RPMI7951 (cell line): ENCODE results near the gene CTDNEP1. TPM values are rescaled to one million over a fixed set of nuclear protein-coding genes. Genes with fewer than 3 reads are reported as not detected.
"Not testable (repeated sequence)": the region's sequence is repeated elsewhere in the genome, so short reads cannot be mapped to it uniquely, and the experiment has no call there.

Experiments used
- DNase-seq: peaks from one replicate; pipeline ENCODE4 v3.0.0-alpha.2; 2012; ENCODE audit warnings: low read depth
- total RNA-seq: library from RNA; depleted of rRNA; stranded (reverse); fragments of >200 nt; shearing (Covaris generic); gene quantifications from 2 replicates; pipeline ENCODE4 v1.2.3, GENCODE V29; 2014

CTDNEP1 gene
- total RNA-seq, 1 experiment from 2014 or later, result 38.0 TPM

- DNase-seq, result no peak
These were observed 2.7 kb downstream of the CTDNEP1 start for GRCh38 chr17:7248796-7249195.

GRCh38 chr17:7246779-7247178, 4.8 kb downstream of the CTDNEP1 start:
- no peak for DNase-seq

- not testable (repeated sequence) for DNase-seq
These were observed 7.7 kb downstream of the CTDNEP1 start for GRCh38 chr17:7243838-7244237.

GRCh38 chr17:7243453-7243729, 8.1 kb downstream of the CTDNEP1 start:
- DNase-seq, result no peak

- peak; percentile 92 for DNase-seq
These were observed 8.6 kb downstream of the CTDNEP1 start for GRCh38 chr17:7242717-7243452.

- DNase-seq, result peak; percentile 87
These were observed 9.5 kb downstream of the CTDNEP1 start, which contains the start of gene GABARAP for GRCh38 chr17:7241783-7242716. Gene GABARAP (minus strand): TSS chr17:7242449. CDS start chr17:7242330, 119 bp downstream.

- DNase-seq, result no peak
These were observed 10.3 kb downstream of the CTDNEP1 start for GRCh38 chr17:7241090-7241733.

- DNase-seq, result no peak
These were observed 11.2 kb downstream of the CTDNEP1 start for GRCh38 chr17:7240375-7240774.

- DNase-seq, result peak; percentile 98
These were observed 12.2 kb downstream of the CTDNEP1 start, which contains the start of gene PHF23 for GRCh38 chr17:7239091-7240027. Gene PHF23 (minus strand): TSS chr17:7239457. CDS start chr17:7239279, 178 bp downstream.

GRCh38 chr17:7238420-7239090, 13.0 kb downstream of the CTDNEP1 start:
- no peak for DNase-seq

- DNase-seq, result peak; percentile 66
These were observed 13.6 kb downstream of the CTDNEP1 start for GRCh38 chr17:7237761-7238419.

GRCh38 chr17:7237266-7237760, 14.2 kb downstream of the CTDNEP1 start:
- no peak for DNase-seq

- no peak for DNase-seq
These were observed 14.7 kb downstream of the CTDNEP1 start for GRCh38 chr17:7236808-7237207.

GRCh38 chr17:7235693-7236665, 15.6 kb downstream of the CTDNEP1 start:
- no peak for DNase-seq

- peak; percentile 90 for DNase-seq
These were observed 17.2 kb downstream of the CTDNEP1 start, which contains the start of gene DVL2 for GRCh38 chr17:7234083-7234951. Gene DVL2 (minus strand): TSS chr17:7234517. CDS start chr17:7234262, 255 bp downstream.

GRCh38 chr17:7233701-7234082, 17.8 kb downstream of the CTDNEP1 start:
- DNase-seq, result no peak

- no peak for DNase-seq
These were observed 19.4 kb downstream of the CTDNEP1 start for GRCh38 chr17:7232114-7232513.
